SU-DHL-6 (cell line): ENCODE data around the gene PLD5.

Experiments
- H2AFZ ChIP-seq: fragments of 200-600 bp; sonication (generic); 2 replicates; pipeline ENCODE4 v1.6.1; 2014; ENCODE audit warnings: low read depth, mild to moderate bottlenecking, moderate library complexity, mixed read lengths, antibody characterized with exemption, low read length; ENCODE audit not compliant: severe bottlenecking
- H3F3A ChIP-seq: fragments of 200-600 bp; shearing (Covaris generic); 2 replicates; pipeline ENCODE4 v1.6.0; 2016; ENCODE audit warnings: antibody characterized with exemption, mild to moderate bottlenecking; ENCODE audit not compliant: insufficient read depth
- H3K27ac ChIP-seq: fragments of 200-600 bp; sonication (generic); 2 replicates; pipeline ENCODE4 v1.5.1; 2016; ENCODE audit warnings: low read depth, mild to moderate bottlenecking, low read length, moderate library complexity, mixed read lengths
- H3K27me3 ChIP-seq: fragments of 200-600 bp; sonication (generic), shearing (Covaris generic); 2 replicates; pipeline ENCODE4 v1.6.0; 2014; ENCODE audit warnings: mild to moderate bottlenecking, low read length
- H3K36me3 ChIP-seq: fragments of 200-600 bp; sonication (generic); 2 replicates; pipeline ENCODE4 v1.6.1; 2014; ENCODE audit warnings: mild to moderate bottlenecking, low read length, mixed read lengths
- H3K4me2 ChIP-seq: fragments of 300-600, 200-600 bp; shearing (Covaris generic), sonication (generic); 2 replicates; pipeline ENCODE4 v1.6.0; 2014; ENCODE audit warnings: low read length, low read depth, mild to moderate bottlenecking; ENCODE audit not compliant: poor library complexity, severe bottlenecking
- H3K4me3 ChIP-seq: fragments of 200-600 bp; sonication (generic); 2 replicates; pipeline ENCODE4 v1.5.1; 2014; ENCODE audit warnings: antibody characterized with exemption, low read length, mild to moderate bottlenecking, mixed read lengths; ENCODE audit not compliant: insufficient read depth, poor library complexity, severe bottlenecking
- H3K79me2 ChIP-seq: fragments of 200-600 bp; sonication (generic); 2 replicates; pipeline ENCODE4 v1.6.1; 2014; ENCODE audit warnings: mild to moderate bottlenecking, low read length, moderate library complexity; ENCODE audit not compliant: insufficient read depth
- H3K9ac ChIP-seq: fragments of 200-600 bp; sonication (generic); 2 replicates; pipeline ENCODE4 v1.7.0; 2014; ENCODE audit warnings: mild to moderate bottlenecking, low read length
- H3K9me2 ChIP-seq: fragments of 200-600 bp; sonication (generic); replicated peaks from 2 replicates; pipeline ENCODE4 v1.6.1; 2014; ENCODE audit warnings: low read length; ENCODE audit not compliant: insufficient read depth
- H3K9me3 ChIP-seq: fragments of 200-600 bp; sonication (generic); 2 replicates; pipeline ENCODE4 v1.6.1; 2014; ENCODE audit warnings: low read length, mixed read lengths; ENCODE audit not compliant: insufficient read depth
- H4K20me1 ChIP-seq: fragments of 200-600 bp; sonication (generic); 2 replicates; pipeline ENCODE4 v1.6.1; 2014; ENCODE audit warnings: low read depth, mild to moderate bottlenecking, antibody characterized with exemption, low read length, moderate library complexity, mixed read lengths
- EZH2phosphoT487 ChIP-seq: fragments of 200-600 bp; sonication (generic), shearing (Covaris generic); conservative IDR thresholded peaks from 2 replicates; pipeline ENCODE4 v1.6.1; 2018; ENCODE audit warnings: mild to moderate bottlenecking, antibody characterized with exemption, low read length, moderate library complexity, mixed read lengths
- TF ChIP-seq, protein P1 (sequence below): fragments of 200-600 bp; sonication (generic); IDR thresholded peaks from one replicate; pipeline ENCODE4 v1.5.1; 2017; ENCODE audit warnings: antibody characterized with exemption, mild to moderate bottlenecking, low read length, moderate library complexity; ENCODE audit not compliant: insufficient read depth, poor library complexity, severe bottlenecking

The PLD5 gene

DNA sequence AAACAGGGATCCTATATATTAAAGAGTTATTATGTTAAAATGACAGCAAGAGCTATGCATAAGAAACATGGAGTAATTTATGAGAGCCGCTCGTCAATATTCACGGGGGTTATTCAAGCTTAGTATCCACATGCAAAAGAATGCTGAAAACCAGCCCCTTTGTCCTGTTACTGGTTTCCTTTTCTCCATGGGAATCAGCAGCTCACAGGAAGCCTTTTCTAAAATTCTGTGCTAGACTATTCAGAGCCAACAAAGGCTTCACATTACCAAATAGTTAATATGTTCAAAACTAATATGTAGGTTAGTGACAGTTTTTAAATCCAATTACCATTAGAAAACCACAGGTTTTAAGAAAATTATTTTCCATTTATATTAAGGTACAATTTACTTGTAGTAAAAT is 300.0 kb downstream of the PLD5 start:
- H3K27me3 ChIP-seq, result no peaks in the 10 kb centered on the region
- H3K9me3 ChIP-seq, result no peaks in the 10 kb centered on the region
- no peaks in the 10 kb centered on the region for H4K20me1 ChIP-seq
- H2AFZ ChIP-seq, result no peak overlapping the region
- H3K79me2 ChIP-seq, result no peaks in the 10 kb centered on the region
- no peaks in the 10 kb centered on the region for H3F3A ChIP-seq
- no peak overlapping the region for H3K27ac ChIP-seq
- TF ChIP-seq, protein P1, sequence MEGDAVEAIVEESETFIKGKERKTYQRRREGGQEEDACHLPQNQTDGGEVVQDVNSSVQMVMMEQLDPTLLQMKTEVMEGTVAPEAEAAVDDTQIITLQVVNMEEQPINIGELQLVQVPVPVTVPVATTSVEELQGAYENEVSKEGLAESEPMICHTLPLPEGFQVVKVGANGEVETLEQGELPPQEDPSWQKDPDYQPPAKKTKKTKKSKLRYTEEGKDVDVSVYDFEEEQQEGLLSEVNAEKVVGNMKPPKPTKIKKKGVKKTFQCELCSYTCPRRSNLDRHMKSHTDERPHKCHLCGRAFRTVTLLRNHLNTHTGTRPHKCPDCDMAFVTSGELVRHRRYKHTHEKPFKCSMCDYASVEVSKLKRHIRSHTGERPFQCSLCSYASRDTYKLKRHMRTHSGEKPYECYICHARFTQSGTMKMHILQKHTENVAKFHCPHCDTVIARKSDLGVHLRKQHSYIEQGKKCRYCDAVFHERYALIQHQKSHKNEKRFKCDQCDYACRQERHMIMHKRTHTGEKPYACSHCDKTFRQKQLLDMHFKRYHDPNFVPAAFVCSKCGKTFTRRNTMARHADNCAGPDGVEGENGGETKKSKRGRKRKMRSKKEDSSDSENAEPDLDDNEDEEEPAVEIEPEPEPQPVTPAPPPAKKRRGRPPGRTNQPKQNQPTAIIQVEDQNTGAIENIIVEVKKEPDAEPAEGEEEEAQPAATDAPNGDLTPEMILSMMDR, result no peak
- TF ChIP-seq EZH2phosphoT487, result no peak
- no peak overlapping the region for H3K4me2 ChIP-seq
- no peak overlapping the region for H3K4me3 ChIP-seq
- H3K36me3 ChIP-seq, result no peaks in the 10 kb centered on the region
- H3K9me2 ChIP-seq, result no peaks in the 10 kb centered on the region
- no peak overlapping the region for H3K9ac ChIP-seq

DNA sequence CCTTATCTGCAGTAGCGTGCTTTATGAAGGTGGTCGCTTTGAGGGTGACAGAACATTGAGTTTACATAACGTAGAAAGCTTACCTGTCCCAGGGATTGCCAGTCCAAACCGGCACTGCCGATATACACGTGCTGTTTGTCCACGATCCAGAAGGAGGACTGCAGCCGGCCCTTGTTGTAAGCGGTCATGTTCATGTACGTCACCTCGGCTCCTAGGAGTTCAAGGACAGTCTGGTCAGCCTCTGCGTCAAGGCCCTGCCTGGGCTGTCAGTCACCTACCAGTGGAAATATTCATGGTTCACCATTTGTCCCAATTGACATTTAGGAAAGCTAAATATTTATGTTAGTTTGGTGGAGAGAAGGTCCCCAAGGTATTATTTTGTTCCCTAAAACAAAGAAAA is 304.6 kb downstream of the PLD5 start:
- H3K9me2 ChIP-seq, result no peaks in the 10 kb centered on the region
- no peaks in the 10 kb centered on the region for H4K20me1 ChIP-seq
- H3F3A ChIP-seq, result no peaks in the 10 kb centered on the region
- no peak overlapping the region for H3K4me2 ChIP-seq
- no peaks in the 10 kb centered on the region for H3K9me3 ChIP-seq
- no peak overlapping the region for H3K27ac ChIP-seq
- H2AFZ ChIP-seq, result no peak overlapping the region
- H3K9ac ChIP-seq, result no peak overlapping the region
- no peaks in the 10 kb centered on the region for H3K79me2 ChIP-seq
- H3K4me3 ChIP-seq, result no peak overlapping the region
- TF ChIP-seq, protein P1, result no peak
- no peak for TF ChIP-seq EZH2phosphoT487
- H3K27me3 ChIP-seq, result no peaks in the 10 kb centered on the region
- no peaks in the 10 kb centered on the region for H3K36me3 ChIP-seq

DNA sequence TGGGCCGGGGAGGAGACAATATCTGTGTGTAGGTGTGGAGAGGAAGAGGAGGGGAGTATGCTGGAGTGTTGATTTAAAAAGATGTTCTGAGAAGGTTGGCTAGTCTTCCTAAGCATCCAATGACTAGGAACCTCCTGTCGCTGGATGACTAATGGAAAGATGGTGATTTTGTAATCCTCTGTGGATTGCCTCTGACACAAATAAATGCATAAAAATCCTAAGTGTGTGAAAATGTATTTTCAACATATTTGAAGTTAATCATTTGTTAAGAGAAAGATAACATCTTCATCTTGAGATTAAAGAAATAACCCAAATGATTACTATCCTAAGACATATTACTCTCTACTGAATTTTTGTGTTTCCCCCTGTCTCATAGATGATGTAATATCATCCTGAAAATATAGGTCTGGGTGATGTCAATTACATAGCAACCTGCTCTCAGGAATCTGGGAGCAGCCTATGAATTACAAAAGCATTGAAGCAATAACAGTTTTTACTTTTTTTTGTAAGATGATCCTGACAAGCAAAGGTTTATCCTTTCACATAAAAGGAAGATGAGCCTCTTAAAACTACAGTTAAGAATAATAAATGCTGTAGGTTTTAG is 305.1 kb downstream of the PLD5 start:
- H3K27ac ChIP-seq, result no peak overlapping the region
- TF ChIP-seq, protein P1, result no peak
- no peak for TF ChIP-seq EZH2phosphoT487
- H3K4me2 ChIP-seq, result no peak overlapping the region
- H3K27me3 ChIP-seq, result no peaks in the 10 kb centered on the region
- no peaks in the 10 kb centered on the region for H3K9me3 ChIP-seq
- H3K79me2 ChIP-seq, result no peaks in the 10 kb centered on the region
- no peak overlapping the region for H3K9ac ChIP-seq
- no peak overlapping the region for H2AFZ ChIP-seq
- H3K36me3 ChIP-seq, result no peaks in the 10 kb centered on the region
- no peak overlapping the region for H3K4me3 ChIP-seq
- no peaks in the 10 kb centered on the region for H4K20me1 ChIP-seq
- no peaks in the 10 kb centered on the region for H3K9me2 ChIP-seq
- no peaks in the 10 kb centered on the region for H3F3A ChIP-seq
